Astrocyte (in vitro differentiated cells and primary cell): ENCODE measurements around the gene RABGAP1L. TPM values are rescaled to one million over a fixed set of nuclear protein-coding genes. Genes with fewer than 3 reads are reported as not detected.

Experiments used
- DNase-seq: peaks from one replicate; pipeline ENCODE4 v3.0.0-alpha.2; 2010; ENCODE audit warnings: low read depth
- FAIRE-seq: peaks from 2 replicates; lab custom pipeline; 2011; peaks lifted over from hg19 to GRCh38; lab: Jason Lieb, UNC
- H2AFZ ChIP-seq: 2 replicates; pipeline ENCODE4 v1.6.0; 2012; ENCODE audit warnings: low read depth, low read length, inconsistent platforms
- H3K27ac ChIP-seq: 2 replicates; pipeline ENCODE4 v1.5.1; 2011; ENCODE audit warnings: low read depth, low read length, inconsistent platforms
- H3K27me3 ChIP-seq: 2 replicates; pipeline ENCODE4 v1.6.0; 2011; ENCODE audit warnings: low read length, inconsistent platforms; ENCODE audit not compliant: insufficient read depth
- H3K36me3 ChIP-seq: 2 replicates; pipeline ENCODE4 v1.5.1; 2011; ENCODE audit warnings: low read length, inconsistent platforms; ENCODE audit not compliant: insufficient read depth
- H3K4me1 ChIP-seq: 2 replicates; pipeline ENCODE4 v1.5.1; 2011; ENCODE audit warnings: low read length, inconsistent platforms; ENCODE audit not compliant: insufficient read depth
- H3K4me2 ChIP-seq: 2 replicates; pipeline ENCODE4 v1.6.0; 2012; ENCODE audit warnings: low read length, inconsistent platforms
- H3K4me3 ChIP-seq: 2 replicates; pipeline ENCODE4 v1.5.1; 2011; ENCODE audit warnings: low read depth, mild to moderate bottlenecking, low read length, inconsistent platforms; ENCODE audit not compliant: insufficient read depth
- H3K79me2 ChIP-seq: 2 replicates; pipeline ENCODE4 v1.6.0; 2012; ENCODE audit warnings: mild to moderate bottlenecking, low read length, inconsistent platforms; ENCODE audit not compliant: insufficient read depth
- H3K9ac ChIP-seq: 2 replicates; pipeline ENCODE4 v1.6.0; 2012; ENCODE audit warnings: mild to moderate bottlenecking, low read length, inconsistent platforms
- H3K9me3 ChIP-seq: 2 replicates; pipeline ENCODE4 v1.5.1; 2012; ENCODE audit warnings: low read depth, mild to moderate bottlenecking, low read length, inconsistent platforms; ENCODE audit not compliant: insufficient read depth
- H4K20me1 ChIP-seq: 2 replicates; pipeline ENCODE4 v1.6.0; 2012; ENCODE audit warnings: low read length, inconsistent platforms; ENCODE audit not compliant: insufficient read depth
- H3K27ac Mint-ChIP-seq: one replicate; pipeline ENCODE4 v1.8.0; 2021; ENCODE audit warnings: mild to moderate bottlenecking, mixed read lengths; ENCODE audit not compliant: unreplicated experiment
- H3K27me3 Mint-ChIP-seq: one replicate; pipeline ENCODE4 v1.8.0; 2021; ENCODE audit warnings: low read depth, mixed read lengths; ENCODE audit not compliant: unreplicated experiment
- H3K36me3 Mint-ChIP-seq: one replicate; pipeline ENCODE4 v1.8.0; 2021; ENCODE audit warnings: low read depth, mixed read lengths; ENCODE audit not compliant: unreplicated experiment
- H3K4me1 Mint-ChIP-seq: one replicate; pipeline ENCODE4 v1.8.0; 2021; ENCODE audit warnings: low read depth, mixed read lengths; ENCODE audit not compliant: unreplicated experiment
- H3K4me3 Mint-ChIP-seq: one replicate; pipeline ENCODE4 v1.8.0; 2021; ENCODE audit warnings: mild to moderate bottlenecking, moderate library complexity, mixed read lengths; ENCODE audit not compliant: unreplicated experiment
- H3K9me3 Mint-ChIP-seq: one replicate; pipeline ENCODE4 v1.8.0; 2021; ENCODE audit warnings: mild to moderate bottlenecking, mixed read lengths; ENCODE audit not compliant: unreplicated experiment
- EZH2 ChIP-seq: IDR thresholded peaks from 2 replicates; pipeline ENCODE4 v1.6.1; 2012; ENCODE audit warnings: mild to moderate bottlenecking, low read length, inconsistent platforms; ENCODE audit not compliant: insufficient read depth
- total RNA-seq: library from RNA; stranded (reverse); gene quantifications from 2 replicates; pipeline ENCODE4 v1.2.1, GENCODE V29; 2021
- TF ChIP-seq, protein P1 (sequence below): IDR thresholded peaks from 2 replicates; pipeline ENCODE4 v1.5.1; 2011; ENCODE audit warnings: low read depth, mild to moderate bottlenecking, inconsistent platforms, low read length, moderate library complexity; ENCODE audit not compliant: insufficient read depth

The RABGAP1L gene
- total RNA-seq, 1 donor from 2014 or later = 40.2 TPM

DNA sequence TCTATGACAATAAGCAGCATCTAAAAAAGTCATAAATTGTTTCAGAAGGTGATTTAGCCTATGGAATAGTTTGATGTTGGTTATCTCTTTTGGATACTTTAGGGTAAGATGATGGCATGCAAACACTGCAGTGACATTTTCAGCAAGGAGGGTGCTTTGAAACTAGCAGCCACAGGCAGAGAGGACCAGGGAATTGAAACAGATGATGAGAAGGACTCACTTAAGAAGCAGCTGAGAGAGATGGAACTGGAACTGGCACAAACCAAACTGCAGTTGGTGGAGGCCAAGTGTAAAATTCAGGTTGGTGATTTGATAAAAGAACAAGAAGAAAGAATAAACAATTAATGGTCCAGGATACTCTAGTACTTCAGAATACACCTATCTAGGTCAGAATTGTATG lies 829.2 kb downstream of the RABGAP1L start:
- Mint-ChIP-seq H3K4me1 (no peaks in the 10 kb centered on the region), H3K4me3 (no peak overlapping the region), H3K27ac (no peak overlapping the region), H3K36me3 (peaks cover 3% of the 10 kb centered on the region), H3K9me3 (no peaks in the 10 kb centered on the region), H3K27me3 (no peaks in the 10 kb centered on the region)
- Histone ChIP-seq H3K36me3 (no peaks in the 10 kb centered on the region), H3K27ac (no peak overlapping the region), H3K9ac (no peak overlapping the region), H3K9me3 (no peaks in the 10 kb centered on the region), H4K20me1 (no peaks in the 10 kb centered on the region), H2AFZ (no peak overlapping the region), H3K4me2 (no peak overlapping the region), H3K4me3 (no peak overlapping the region), H3K79me2 (no peaks in the 10 kb centered on the region), H3K4me1 (no peaks in the 10 kb centered on the region), H3K27me3 (no peaks in the 10 kb centered on the region)
- DNase-seq (no peak), FAIRE-seq (no peak)
- no peak for TF ChIP-seq EZH2
- TF ChIP-seq, protein P1, sequence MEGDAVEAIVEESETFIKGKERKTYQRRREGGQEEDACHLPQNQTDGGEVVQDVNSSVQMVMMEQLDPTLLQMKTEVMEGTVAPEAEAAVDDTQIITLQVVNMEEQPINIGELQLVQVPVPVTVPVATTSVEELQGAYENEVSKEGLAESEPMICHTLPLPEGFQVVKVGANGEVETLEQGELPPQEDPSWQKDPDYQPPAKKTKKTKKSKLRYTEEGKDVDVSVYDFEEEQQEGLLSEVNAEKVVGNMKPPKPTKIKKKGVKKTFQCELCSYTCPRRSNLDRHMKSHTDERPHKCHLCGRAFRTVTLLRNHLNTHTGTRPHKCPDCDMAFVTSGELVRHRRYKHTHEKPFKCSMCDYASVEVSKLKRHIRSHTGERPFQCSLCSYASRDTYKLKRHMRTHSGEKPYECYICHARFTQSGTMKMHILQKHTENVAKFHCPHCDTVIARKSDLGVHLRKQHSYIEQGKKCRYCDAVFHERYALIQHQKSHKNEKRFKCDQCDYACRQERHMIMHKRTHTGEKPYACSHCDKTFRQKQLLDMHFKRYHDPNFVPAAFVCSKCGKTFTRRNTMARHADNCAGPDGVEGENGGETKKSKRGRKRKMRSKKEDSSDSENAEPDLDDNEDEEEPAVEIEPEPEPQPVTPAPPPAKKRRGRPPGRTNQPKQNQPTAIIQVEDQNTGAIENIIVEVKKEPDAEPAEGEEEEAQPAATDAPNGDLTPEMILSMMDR = no peak

DNA sequence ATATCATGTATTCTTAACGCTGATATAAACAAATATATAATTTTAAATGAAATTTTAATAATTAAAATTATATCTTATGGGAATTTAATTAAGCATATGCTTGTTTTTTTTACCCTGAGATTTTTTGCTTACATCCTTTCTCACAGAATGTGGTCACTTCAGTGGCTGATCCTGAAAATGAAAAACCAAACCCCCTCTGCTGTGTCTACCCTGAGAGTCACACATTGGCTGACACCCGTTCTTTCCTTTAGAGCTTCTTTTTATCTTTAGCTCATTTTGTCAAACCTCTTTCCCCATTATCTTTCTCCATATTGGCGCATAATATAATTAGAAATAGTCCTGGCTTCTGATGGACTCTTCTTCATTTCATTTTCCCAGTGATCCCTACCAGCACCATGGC lies 829.7 kb downstream of the RABGAP1L start:
- Mint-ChIP-seq H3K4me1 (no peaks in the 10 kb centered on the region), H3K9me3 (no peaks in the 10 kb centered on the region), H3K36me3 (peaks cover 3% of the 10 kb centered on the region), H3K27me3 (no peaks in the 10 kb centered on the region), H3K27ac (no peak overlapping the region), H3K4me3 (no peak overlapping the region)
- no peak for TF ChIP-seq EZH2
- TF ChIP-seq, protein P1 = no peak
- H3K4me1 ChIP-seq = no peaks in the 10 kb centered on the region
- H3K4me3 ChIP-seq = no peak overlapping the region
- H3K27me3 ChIP-seq = no peaks in the 10 kb centered on the region
- DNase-seq = no peak
- no peaks in the 10 kb centered on the region for H3K79me2 ChIP-seq
- H4K20me1 ChIP-seq = no peaks in the 10 kb centered on the region
- H3K4me2 ChIP-seq = no peak overlapping the region
- H3K9me3 ChIP-seq = no peaks in the 10 kb centered on the region
- FAIRE-seq = no peak
- no peak overlapping the region for H3K27ac ChIP-seq
- H2AFZ ChIP-seq = no peak overlapping the region
- no peak overlapping the region for H3K9ac ChIP-seq
- no peaks in the 10 kb centered on the region for H3K36me3 ChIP-seq

DNA sequence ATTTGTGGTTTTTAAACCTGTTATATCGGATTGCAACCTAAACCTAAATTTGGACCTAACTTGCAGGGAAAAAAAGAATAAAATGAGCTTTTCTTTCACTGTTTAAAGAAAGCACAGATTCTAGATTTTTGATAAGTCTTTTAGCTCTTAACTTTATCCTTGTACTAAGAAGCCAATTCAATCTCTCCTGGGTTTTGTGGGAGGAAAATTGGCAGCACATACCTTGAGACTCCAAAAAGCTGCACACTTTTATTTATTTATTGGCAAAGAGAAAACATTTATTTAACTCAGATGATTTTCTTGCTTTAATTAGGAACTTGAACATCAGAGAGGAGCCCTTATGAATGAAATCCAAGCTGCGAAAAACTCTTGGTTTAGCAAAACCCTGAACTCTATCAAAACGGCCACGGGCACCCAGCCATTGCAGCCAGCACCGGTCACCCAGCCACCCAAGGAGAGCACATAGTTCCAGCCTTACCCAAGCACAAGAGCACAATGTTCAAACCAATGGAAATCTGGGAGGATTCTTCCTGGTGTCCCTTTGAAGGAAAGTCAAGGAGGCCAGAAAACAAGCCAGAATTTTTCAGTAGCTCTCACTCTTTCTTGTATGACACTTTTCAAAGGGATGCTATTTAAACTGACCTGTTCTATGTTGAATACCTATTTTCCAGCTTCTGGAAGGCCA lies 830.4 kb downstream of the RABGAP1L start:
- Histone ChIP-seq H3K9ac (no peak overlapping the region), H3K27me3 (no peaks in the 10 kb centered on the region), H2AFZ (no peak overlapping the region), H3K4me1 (no peaks in the 10 kb centered on the region), H3K79me2 (no peaks in the 10 kb centered on the region), H3K36me3 (no peaks in the 10 kb centered on the region), H4K20me1 (no peaks in the 10 kb centered on the region), H3K4me3 (no peak overlapping the region), H3K27ac (no peak overlapping the region), H3K4me2 (no peak overlapping the region), H3K9me3 (no peaks in the 10 kb centered on the region)
- H3K27me3 Mint-ChIP-seq = no peaks in the 10 kb centered on the region
- H3K4me1 Mint-ChIP-seq = no peaks in the 10 kb centered on the region
- H3K27ac Mint-ChIP-seq = no peak overlapping the region
- no peak for TF ChIP-seq EZH2
- TF ChIP-seq, protein P1 = no peak
- peaks cover 3% of the 10 kb centered on the region for H3K36me3 Mint-ChIP-seq
- FAIRE-seq (no peak), DNase-seq (no peak)
- H3K4me3 Mint-ChIP-seq = no peak overlapping the region
- H3K9me3 Mint-ChIP-seq = no peaks in the 10 kb centered on the region
